T-helper 9 cell (primary cell): ENCODE results near the gene STIM2.
A peak's percentile ranks its signal among the peaks of the same experiment; 100 is the strongest.

Experiments
- DNase-seq: peaks from one replicate; pipeline ENCODE4 v3.0.0-alpha.2; 2020

STIM2 gene

GRCh38 chr4:26837993-26838842 is 22.4 kb upstream of the STIM2 start:
- DNase-seq, result no peak

GRCh38 chr4:26839016-26839415 is 21.6 kb upstream of the STIM2 start:
- DNase-seq, result no peak

GRCh38 chr4:26839534-26839951 is 21.1 kb upstream of the STIM2 start:
- no peak for DNase-seq

GRCh38 chr4:26840786-26841185 is 19.9 kb upstream of the STIM2 start:
- DNase-seq, result no peak

GRCh38 chr4:26842911-26843310 is 17.7 kb upstream of the STIM2 start:
- DNase-seq, result no peak

- no peak for DNase-seq
Measured at GRCh38 chr4:26850528-26850927, 10.1 kb upstream of the STIM2 start.

GRCh38 chr4:26851129-26851528 is 9.5 kb upstream of the STIM2 start:
- DNase-seq, result no peak

- DNase-seq, result no peak
Measured at GRCh38 chr4:26854701-26855100, 5.9 kb upstream of the STIM2 start.

GRCh38 chr4:26856906-26857277 is 3.7 kb upstream of the STIM2 start:
- DNase-seq, result no peak

- DNase-seq, result peak; percentile 92
Measured at GRCh38 chr4:26857278-26858034, 3.2 kb upstream of the STIM2 start.

- DNase-seq, result no peak
Measured at GRCh38 chr4:26858035-26858918, 2.4 kb upstream of the STIM2 start.

GRCh38 chr4:26858947-26859401 is 1.7 kb upstream of the STIM2 start:
- no peak for DNase-seq

- DNase-seq, result no peak
Measured at GRCh38 chr4:26859762-26860156, 882 bp upstream of the STIM2 start.

- DNase-seq, result peak; percentile 39
Measured at GRCh38 chr4:26860922-26861433, 337 bp downstream of the STIM2 start.

- peak; percentile 63 for DNase-seq
Measured at GRCh38 chr4:26861434-26862186, 969 bp downstream of the STIM2 start.

- DNase-seq, result no peak
Measured at GRCh38 chr4:26862381-26862915, 1.8 kb downstream of the STIM2 start.

GRCh38 chr4:26863512-26863911 is 2.9 kb downstream of the STIM2 start:
- no peak for DNase-seq

- DNase-seq, result no peak
Measured at GRCh38 chr4:26864899-26865298, 4.3 kb downstream of the STIM2 start.

- DNase-seq, result no peak
Measured at GRCh38 chr4:26866203-26866602, 5.6 kb downstream of the STIM2 start.

GRCh38 chr4:26866781-26867180 is 6.1 kb downstream of the STIM2 start:
- no peak for DNase-seq

- DNase-seq, result no peak
Measured at GRCh38 chr4:26867914-26868684, 7.5 kb downstream of the STIM2 start.
